ENCODE results near the gene HK1.

- TF ChIP-seq CTCF (IDR thresholded peaks at IDR 0.05; ENCODE audit: low read depth, low read length) (no peak), MAX (IDR thresholded peaks at IDR 0.05; ENCODE audit: low read depth, low read length) (no peak), POLR2A (IDR thresholded peaks at IDR 0.05; ENCODE audit: extremely low read depth, insufficient read length) (no peak), MYC (IDR thresholded peaks at IDR 0.05; ENCODE audit: low read depth, low read length) (no peak)
Observed at GRCh38 chr10:69353977-69354635, 75.8 kb downstream of the HK1 start.

All from NB4 (cell line).